GM18498 (cell line): ENCODE measurements around the gene HSD3B1.
"Not testable (repeated sequence)": the region's sequence is repeated elsewhere in the genome, so short reads cannot be mapped to it uniquely, and the experiment has no call there.

Source experiments
- ATAC-seq: cut with Tn5 transposase; IDR thresholded peaks from one replicate; pipeline ENCODE4 v1.9.1; 2021; ENCODE audit warnings: mild to moderate bottlenecking, moderate library complexity; ENCODE audit not compliant: unreplicated experiment

Gene HSD3B1

GRCh38 chr1:119489201-119489600 is 17.8 kb upstream of the HSD3B1 start:
- ATAC-seq, result no peak

GRCh38 chr1:119490925-119491324 is 16.1 kb upstream of the HSD3B1 start:
- no peak for ATAC-seq

- no peak for ATAC-seq
Observed at GRCh38 chr1:119492763-119493162, 14.2 kb upstream of the HSD3B1 start.

GRCh38 chr1:119504831-119505230 is 2.2 kb upstream of the HSD3B1 start:
- peak; percentile 60 for ATAC-seq

GRCh38 chr1:119510046-119510445 is 3.0 kb downstream of the HSD3B1 start:
- no peak for ATAC-seq

GRCh38 chr1:119515221-119515620 is 8.2 kb downstream of the HSD3B1 start:
- ATAC-seq, result no peak

GRCh38 chr1:119516247-119516646 is 9.2 kb downstream of the HSD3B1 start:
- ATAC-seq, result no peak

GRCh38 chr1:119516680-119517079 is 9.7 kb downstream of the HSD3B1 start:
- no peak for ATAC-seq

GRCh38 chr1:119517667-119518066 is 10.7 kb downstream of the HSD3B1 start:
- not testable (repeated sequence) for ATAC-seq

GRCh38 chr1:119531606-119532323 is 24.8 kb downstream of the HSD3B1 start:
- no peak for ATAC-seq

GRCh38 chr1:119532324-119532910 is 25.4 kb downstream of the HSD3B1 start:
- ATAC-seq, result no peak

GRCh38 chr1:119535381-119535780 is 28.4 kb downstream of the HSD3B1 start:
- no peak for ATAC-seq

- ATAC-seq, result no peak
Observed at GRCh38 chr1:119537966-119538365, 31.0 kb downstream of the HSD3B1 start.

GRCh38 chr1:119539636-119540035 is 32.6 kb downstream of the HSD3B1 start:
- no peak for ATAC-seq

GRCh38 chr1:119541389-119541788 is 34.4 kb downstream of the HSD3B1 start:
- no peak for ATAC-seq

GRCh38 chr1:119542492-119542946 is 35.5 kb downstream of the HSD3B1 start:
- no peak for ATAC-seq

GRCh38 chr1:119544165-119544762 is 37.3 kb downstream of the HSD3B1 start:
- ATAC-seq, result no peak

GRCh38 chr1:119546641-119547040 is 39.6 kb downstream of the HSD3B1 start:
- no peak for ATAC-seq

GRCh38 chr1:119547306-119547705 is 40.3 kb downstream of the HSD3B1 start:
- ATAC-seq, result no peak

- ATAC-seq, result no peak
Observed at GRCh38 chr1:119547805-119548204, 40.8 kb downstream of the HSD3B1 start.

GRCh38 chr1:119549719-119550132 is 42.7 kb downstream of the HSD3B1 start:
- ATAC-seq, result peak; percentile 78

- ATAC-seq, result no peak
Observed at GRCh38 chr1:119550381-119550780, 43.4 kb downstream of the HSD3B1 start.
